GM21737 (cell line): ENCODE results near the gene GMPPA.

Source experiments
- ATAC-seq: cut with Tn5 transposase; IDR thresholded peaks from one replicate; pipeline ENCODE4 v1.9.1; 2021; ENCODE audit warnings: mild to moderate bottlenecking, moderate library complexity; ENCODE audit not compliant: unreplicated experiment

GMPPA gene

GRCh38 chr2:219467736-219468075 is 31.0 kb upstream of the GMPPA start:
- ATAC-seq: no peak

GRCh38 chr2:219468410-219469185 is 30.1 kb upstream of the GMPPA start:
- no peak for ATAC-seq

GRCh38 chr2:219469186-219469724 is 29.4 kb upstream of the GMPPA start:
- no peak for ATAC-seq

- no peak for ATAC-seq
These were observed 28.3 kb upstream of the GMPPA start for GRCh38 chr2:219470429-219470828.

GRCh38 chr2:219471476-219472371 is 27.0 kb upstream of the GMPPA start:
- no peak for ATAC-seq

GRCh38 chr2:219472629-219473187 is 26.0 kb upstream of the GMPPA start:
- no peak for ATAC-seq

- no peak for ATAC-seq
These were observed 25.2 kb upstream of the GMPPA start for GRCh38 chr2:219473511-219473910.

- no peak for ATAC-seq
These were observed 24.2 kb upstream of the GMPPA start for GRCh38 chr2:219474285-219475060.

GRCh38 chr2:219475278-219475677 is 23.4 kb upstream of the GMPPA start:
- no peak for ATAC-seq

- ATAC-seq: no peak
These were observed 22.7 kb upstream of the GMPPA start for GRCh38 chr2:219475697-219476651.

- ATAC-seq: no peak
These were observed 22.0 kb upstream of the GMPPA start for GRCh38 chr2:219476652-219477151.

- ATAC-seq: no peak
These were observed 21.5 kb upstream of the GMPPA start for GRCh38 chr2:219477179-219477578.

- no peak for ATAC-seq
These were observed 20.9 kb upstream of the GMPPA start for GRCh38 chr2:219477815-219478214.

GRCh38 chr2:219478916-219479315 is 19.8 kb upstream of the GMPPA start:
- no peak for ATAC-seq

GRCh38 chr2:219480004-219480403 is 18.7 kb upstream of the GMPPA start:
- ATAC-seq: no peak

- ATAC-seq: no peak
These were observed 15.9 kb upstream of the GMPPA start for GRCh38 chr2:219482674-219483405.

GRCh38 chr2:219483451-219484342 is 15.0 kb upstream of the GMPPA start:
- no peak for ATAC-seq
